Thoracic aorta (tissue), 2 donors: ENCODE results near the gene CST11. TPM values are rescaled to one million over a fixed set of nuclear protein-coding genes. Genes with fewer than 3 reads are reported as not detected.

Source experiments
- ATAC-seq: fragments of 150-250 bp; one replicate; pipeline ENCODE4 v1.8.0; 2017; ENCODE audit warnings: low read depth; ENCODE audit not compliant: insufficient number of reproducible peaks, low FRiP score
- DNase-seq: peaks from one replicate; pipeline ENCODE4 v3.0.0-alpha.2; 2020; ENCODE audit warnings: low spot score
- H3K27ac ChIP-seq, 2 donors: fragments of 200-600 bp; sonication (generic); 1 replicate in 1 of 2; 2 replicates in 1 of 2; pipeline ENCODE4 v1.5.1; 2016; ENCODE audit warnings: mild to moderate bottlenecking in 2 of 2, moderate library complexity in 2 of 2
- H3K27me3 ChIP-seq: fragments of 200-600 bp; sonication (generic); replicated peaks from 2 replicates; pipeline ENCODE4 v1.6.0; 2016; ENCODE audit warnings: mild to moderate bottlenecking; ENCODE audit not compliant: insufficient read depth
- H3K36me3 ChIP-seq: fragments of 200-600 bp; sonication (generic); one replicate; pipeline ENCODE4 v1.5.1; 2016
- H3K4me1 ChIP-seq, 2 donors: fragments of 200-600 bp; sonication (generic); 1 replicate in 1 of 2; 2 replicates in 1 of 2; pipeline versions ENCODE4 v1.5.1 to v1.6.0; 2016; ENCODE audit warnings: low read depth in 2 of 2, mild to moderate bottlenecking in 1 of 2; ENCODE audit not compliant: control insufficient read depth in 1 of 2
- H3K4me3 ChIP-seq: fragments of 200-600 bp; sonication (generic); 2 replicates; pipeline ENCODE4 v1.5.1; 2016; ENCODE audit warnings: mild to moderate bottlenecking
- H3K9me3 ChIP-seq: fragments of 200-600 bp; sonication (generic); 2 replicates; pipeline ENCODE4 v1.5.1; 2016
- CTCF ChIP-seq: fragments of 200-600 bp; sonication (generic); IDR thresholded peaks from one replicate; pipeline ENCODE4 v1.5.1; 2019; ENCODE audit warnings: antibody characterized with exemption
- total RNA-seq, 2 donors: library from RNA; depleted of rRNA; stranded (reverse); fragments of >200 nt; gene quantifications; one replicate each; pipeline versions ENCODE4 v1.1.0 to v1.2.3, GENCODE V29; 2016

CST11 gene
- total RNA-seq, 2 donors from 2014 or later: not detected

GRCh38 chr20:23461180-23461579, 8.5 kb upstream of the CST11 start:
- ATAC-seq: no peak
- DNase-seq: no peak
- Histone ChIP-seq H3K4me1 (no peaks in the 10 kb centered on the region), H3K27me3 (no peaks in the 10 kb centered on the region), H3K4me3 (no peak overlapping the region), H3K9me3 (no peaks in the 10 kb centered on the region), H3K36me3 (no peaks in the 10 kb centered on the region), H3K27ac (no peak overlapping the region)
- no peak for TF ChIP-seq CTCF

DNA sequence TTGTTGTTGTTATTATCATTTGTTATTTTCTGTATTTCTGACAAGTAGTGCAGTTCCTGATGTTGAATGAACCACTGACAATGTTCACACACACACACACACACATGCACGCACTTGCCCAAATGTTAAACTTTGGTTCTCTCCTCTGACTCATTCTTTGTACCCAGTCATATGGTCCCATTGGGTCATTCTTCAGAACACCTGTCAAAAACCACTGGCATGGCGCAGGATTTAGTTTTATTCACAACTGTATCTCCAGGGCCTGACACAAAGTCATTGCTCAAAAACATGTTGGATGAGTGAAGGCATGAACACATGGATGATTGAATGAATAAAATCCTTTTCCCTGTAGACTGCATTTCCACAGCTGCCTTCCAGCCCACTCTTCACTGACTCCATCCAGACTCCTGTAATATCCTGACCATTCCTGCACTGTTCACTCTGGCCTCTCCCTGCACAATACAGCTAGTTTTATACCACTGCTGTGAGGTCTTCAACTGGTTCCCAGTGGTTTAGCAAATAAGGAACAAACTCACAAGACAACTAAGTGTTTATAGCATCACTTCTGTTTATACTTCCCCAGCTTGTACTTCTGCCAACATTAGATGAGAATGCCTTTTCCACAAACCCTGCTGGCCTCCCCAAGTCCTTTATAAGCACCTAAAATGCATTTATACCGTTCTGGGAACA, 6.9 kb upstream of the CST11 start:
- Histone ChIP-seq H3K36me3 (no peaks in the 10 kb centered on the region), H3K9me3 (no peaks in the 10 kb centered on the region), H3K27me3 (no peaks in the 10 kb centered on the region), H3K4me1 (no peaks in the 10 kb centered on the region), H3K4me3 (no peak overlapping the region), H3K27ac (no peak overlapping the region)
- DNase-seq: no peak
- no peak for TF ChIP-seq CTCF
- ATAC-seq: no peak

DNA sequence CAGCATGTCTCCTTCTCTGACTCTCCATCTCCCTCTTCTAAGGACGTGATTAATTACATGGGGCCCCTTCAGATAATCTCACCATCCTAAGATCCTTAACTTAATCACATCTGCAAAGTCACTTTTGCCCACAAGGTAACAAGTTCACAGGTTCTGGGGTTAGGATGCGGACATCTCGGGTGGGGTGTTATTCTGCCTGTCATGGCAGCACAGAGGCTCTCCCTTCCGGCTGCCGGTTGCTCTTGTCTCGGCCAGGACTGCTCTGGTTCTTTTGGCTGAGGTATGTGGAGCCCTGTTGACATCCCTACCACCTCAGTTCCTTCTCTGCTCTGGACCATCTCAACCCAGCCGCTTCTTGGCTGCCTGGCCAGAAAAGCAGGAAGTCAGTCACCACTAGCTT, 4.2 kb upstream of the CST11 start:
- no peak overlapping the region for H3K27ac ChIP-seq
- no peaks in the 10 kb centered on the region for H3K4me1 ChIP-seq
- ATAC-seq: no peak

DNA sequence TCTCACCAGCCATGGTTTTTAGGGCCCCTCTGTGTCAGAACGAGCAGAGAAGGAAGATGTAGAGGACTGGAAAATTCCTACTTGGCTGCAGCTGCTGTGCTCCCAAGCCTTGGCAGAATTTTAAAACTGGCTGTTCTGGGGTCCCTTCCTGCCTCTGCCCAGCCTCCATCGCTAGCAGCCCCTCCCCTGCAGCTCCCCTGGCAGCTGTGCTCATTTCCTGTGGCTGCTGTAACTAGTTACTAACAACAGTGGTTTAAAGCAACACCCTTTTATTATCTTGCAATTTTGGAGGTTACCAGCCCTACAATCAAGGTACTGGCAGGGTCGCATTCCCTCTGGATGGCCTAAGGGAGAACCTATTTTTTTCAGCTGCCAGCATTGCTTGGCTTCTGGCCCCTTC, 3.7 kb upstream of the CST11 start:
- ATAC-seq (no peak), DNase-seq (no peak)
- no peak overlapping the region for H3K4me3 ChIP-seq
- no peaks in the 10 kb centered on the region for H3K9me3 ChIP-seq
- no peak overlapping the region for H3K27ac ChIP-seq
- TF ChIP-seq CTCF: no peak
- no peaks in the 10 kb centered on the region for H3K4me1 ChIP-seq
- H3K27me3 ChIP-seq: no peaks in the 10 kb centered on the region
- H3K36me3 ChIP-seq: no peaks in the 10 kb centered on the region

More for the DNA sequence above, 4.2 kb upstream of the CST11 start:
- TF ChIP-seq CTCF: no peak
- Histone ChIP-seq H3K27me3 (no peaks in the 10 kb centered on the region), H3K36me3 (no peaks in the 10 kb centered on the region), H3K4me3 (no peak overlapping the region), H3K9me3 (no peaks in the 10 kb centered on the region)
- no peak for DNase-seq

GRCh38 chr20:23455639-23456038, 3.0 kb upstream of the CST11 start:
- H3K36me3 ChIP-seq: no peaks in the 10 kb centered on the region
- no peak for TF ChIP-seq CTCF
- no peak overlapping the region for H3K27ac ChIP-seq
- no peaks in the 10 kb centered on the region for H3K27me3 ChIP-seq
- no peaks in the 10 kb centered on the region for H3K9me3 ChIP-seq
- no peaks in the 10 kb centered on the region for H3K4me1 ChIP-seq
- no peak overlapping the region for H3K4me3 ChIP-seq
- no peak for ATAC-seq
- no peak for DNase-seq
